HPDE6-E6E7 (cell line): Measurements from ENCODE around the gene MEX3D.
A peak's percentile ranks its signal among the peaks of the same experiment; 100 is the strongest.

ENCODE experiments used
- DNase-seq: peaks from one replicate; pipeline ENCODE4 v3.0.0; 2011; ENCODE audit warnings: missing footprints; ENCODE audit errors: extremely low spot score

The MEX3D gene

GRCh38 chr19:1568320-1569019 lies at the start of gene MEX3D:
TSS of gene MEX3D (minus strand) at chr19:1568325. CDS start at chr19:1568058, 267 bp downstream.
- DNase-seq: peak; percentile 87

- DNase-seq: no peak
Measured at GRCh38 chr19:1616875-1617274, 48.8 kb upstream of the MEX3D start.

- DNase-seq: no peak
Measured at GRCh38 chr19:1616396-1616795, 48.3 kb upstream of the MEX3D start.

- DNase-seq: no peak
Measured at GRCh38 chr19:1615156-1615765, 47.1 kb upstream of the MEX3D start.

- no peak for DNase-seq
Measured at GRCh38 chr19:1613808-1614570, 45.9 kb upstream of the MEX3D start.

GRCh38 chr19:1613146-1613545 lies 45.0 kb upstream of the MEX3D start:
- no peak for DNase-seq

GRCh38 chr19:1612114-1613086 lies 44.3 kb upstream of the MEX3D start:
- DNase-seq: no peak

GRCh38 chr19:1611353-1611752 lies 43.2 kb upstream of the MEX3D start:
- DNase-seq: no peak

GRCh38 chr19:1610579-1610978 lies 42.5 kb upstream of the MEX3D start:
- no peak for DNase-seq

- no peak for DNase-seq
Measured at GRCh38 chr19:1609680-1610474, 41.8 kb upstream of the MEX3D start.

GRCh38 chr19:1609103-1609396 lies 40.9 kb upstream of the MEX3D start:
- no peak for DNase-seq

GRCh38 chr19:1608359-1609102 lies 40.4 kb upstream of the MEX3D start:
- no peak for DNase-seq

GRCh38 chr19:1606138-1606651 lies 38.1 kb upstream of the MEX3D start:
- DNase-seq: no peak

GRCh38 chr19:1605236-1606137 lies 37.4 kb upstream of the MEX3D start, which contains the start of gene UQCR11:
TSS of gene UQCR11 (minus strand) at chr19:1605462. CDS start at chr19:1605409, 53 bp downstream.
- DNase-seq: peak; percentile 96

- DNase-seq: no peak
Measured at GRCh38 chr19:1602091-1602707, 34.1 kb upstream of the MEX3D start.

- DNase-seq: no peak
Measured at GRCh38 chr19:1601613-1602064, 33.5 kb upstream of the MEX3D start.

GRCh38 chr19:1599460-1599846 lies 31.3 kb upstream of the MEX3D start:
- no peak for DNase-seq

- DNase-seq: no peak
Measured at GRCh38 chr19:1598777-1599459, 30.8 kb upstream of the MEX3D start.
